HG03196 (cell line): ENCODE measurements around the gene PGM1.

Experiments
- ATAC-seq: cut with Tn5 transposase; IDR thresholded peaks from one replicate; pipeline ENCODE4 v1.9.1; 2021; ENCODE audit not compliant: unreplicated experiment

Gene PGM1

DNA sequence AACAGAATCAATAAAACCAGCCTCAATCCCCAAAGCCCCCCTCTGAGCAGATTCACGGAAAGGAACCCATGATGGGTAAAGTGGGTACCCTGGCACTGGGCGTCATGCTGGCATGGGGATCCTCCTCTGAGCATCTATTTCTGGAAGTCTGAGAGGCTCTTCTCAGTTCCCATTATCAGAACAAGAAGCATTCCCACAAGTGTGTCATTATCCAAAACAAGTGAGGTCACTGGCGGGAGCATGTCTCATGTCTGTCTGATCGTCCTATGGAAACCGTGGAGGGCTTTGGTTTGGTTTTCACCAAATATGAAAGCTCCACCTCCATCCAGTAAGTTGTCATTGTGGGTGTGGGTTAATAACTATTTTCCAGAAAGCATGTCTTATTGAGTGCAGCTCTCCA is 70.7 kb downstream of the PGM1 start:
- no peak for ATAC-seq

DNA sequence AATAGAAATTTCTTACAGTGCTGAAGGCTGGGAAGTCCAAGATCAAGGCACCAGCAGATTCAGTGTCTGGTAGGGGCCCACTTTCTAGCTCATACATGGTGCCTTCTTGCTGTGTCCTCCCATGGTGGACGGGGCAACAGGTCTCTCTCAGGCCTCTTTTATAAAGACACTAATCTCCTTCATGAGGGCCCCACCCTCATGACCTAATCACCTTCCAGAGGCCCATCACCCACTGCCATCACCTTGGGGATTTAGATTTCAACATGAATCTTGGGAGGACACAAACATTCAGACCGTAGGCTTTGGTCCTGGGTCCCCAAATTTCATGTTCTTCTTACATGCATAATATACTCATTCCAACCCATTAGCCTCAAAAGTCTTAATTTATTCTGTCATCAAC is 71.5 kb downstream of the PGM1 start:
- no peak for ATAC-seq

DNA sequence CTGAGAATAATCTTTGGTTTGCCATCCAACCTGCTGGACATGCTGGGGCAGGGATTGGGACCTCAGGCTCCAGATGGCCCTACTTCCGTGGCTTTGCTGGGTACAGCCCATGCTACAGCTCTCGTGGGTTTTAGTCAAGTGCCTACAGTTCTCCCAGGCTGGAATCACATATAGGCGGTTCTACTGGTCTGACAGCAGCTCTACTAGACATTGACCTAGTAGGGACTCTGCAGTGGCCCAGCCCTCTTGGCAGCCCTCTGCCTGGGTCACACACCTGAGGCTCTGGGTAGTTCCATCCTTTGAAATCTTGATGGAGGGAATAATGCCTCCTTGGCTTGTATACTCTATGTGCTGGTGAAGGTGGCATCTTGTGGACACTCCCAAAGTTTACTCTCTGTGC is 72.2 kb downstream of the PGM1 start:
- ATAC-seq, result no peak

DNA sequence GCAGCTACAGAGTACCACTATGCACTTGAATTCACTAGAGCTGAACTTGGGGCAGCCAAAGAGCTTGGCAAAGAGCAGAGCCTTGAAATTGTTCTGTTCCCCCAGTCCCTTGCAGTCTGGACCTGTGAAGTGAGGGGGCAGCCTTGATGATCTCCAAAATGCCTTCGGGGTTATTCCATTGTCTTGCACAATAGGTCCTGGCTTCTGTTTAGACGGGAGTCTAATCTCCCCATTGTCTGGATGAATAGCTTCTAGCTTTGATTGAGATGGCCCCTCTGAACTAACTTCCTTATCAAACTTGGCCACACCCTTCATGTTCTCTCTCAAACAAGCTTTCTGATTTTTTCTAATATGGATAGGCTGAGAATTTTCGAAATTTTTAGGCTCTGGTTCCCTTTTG is 72.6 kb downstream of the PGM1 start:
- ATAC-seq, result no peak

DNA sequence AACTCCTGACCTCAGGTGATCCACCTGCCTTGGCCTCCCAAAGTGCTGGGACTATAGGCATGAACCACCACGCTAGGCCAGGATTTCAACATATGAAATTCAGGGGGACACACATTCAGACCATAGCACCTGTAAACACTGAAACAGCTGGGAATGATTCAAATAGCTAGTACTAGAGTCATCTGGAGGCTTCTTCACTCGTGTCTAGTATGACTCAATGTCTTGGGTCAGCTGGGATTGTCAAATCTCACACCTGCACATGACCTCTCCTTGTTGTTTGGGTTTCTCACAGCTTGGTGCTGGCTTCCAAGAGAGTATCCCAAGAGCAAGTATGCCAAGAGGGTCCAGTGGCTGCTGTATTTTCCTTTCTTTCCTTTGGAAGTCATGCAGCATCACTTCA is 75.1 kb downstream of the PGM1 start:
- ATAC-seq, result no peak

DNA sequence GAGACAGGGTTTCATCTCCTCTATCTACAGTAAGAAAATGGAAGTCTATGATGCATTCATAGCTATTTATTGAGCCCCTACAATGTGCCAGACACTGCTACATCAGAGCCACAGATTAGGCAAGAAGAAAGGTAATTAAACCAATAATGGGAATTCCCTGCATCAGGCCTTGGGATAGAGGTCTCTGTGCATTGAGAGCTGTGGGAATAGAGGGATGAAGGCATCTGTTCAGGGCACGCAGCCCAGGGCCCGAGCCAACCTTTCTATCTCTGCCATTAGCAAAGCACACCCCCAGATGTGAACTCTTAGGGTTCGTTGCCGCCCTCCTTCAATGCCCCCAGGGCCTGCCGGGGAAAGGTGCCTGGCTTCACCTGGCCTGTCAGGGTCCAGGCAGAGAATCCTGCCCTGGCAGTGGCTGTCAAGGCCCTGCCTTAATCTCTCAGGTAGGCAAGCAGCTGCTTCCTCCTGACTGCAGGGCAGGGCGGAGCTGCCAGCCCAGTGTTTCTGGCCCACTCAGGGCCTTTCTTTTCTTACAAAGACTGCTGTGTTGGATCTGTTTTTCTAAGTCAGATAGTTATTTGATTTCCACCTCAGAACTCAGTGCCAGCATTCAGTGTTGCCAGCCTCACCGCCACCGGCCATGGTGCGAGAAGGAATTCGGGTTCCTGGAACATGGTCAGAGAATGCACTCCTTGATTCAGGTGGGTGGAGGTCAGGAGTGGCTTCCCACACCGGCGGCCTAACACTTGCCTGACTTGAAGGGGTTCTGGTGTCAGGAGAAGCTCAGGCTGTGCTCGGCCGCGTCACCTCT is 76.1 kb downstream of the PGM1 start:
- no peak for ATAC-seq

DNA sequence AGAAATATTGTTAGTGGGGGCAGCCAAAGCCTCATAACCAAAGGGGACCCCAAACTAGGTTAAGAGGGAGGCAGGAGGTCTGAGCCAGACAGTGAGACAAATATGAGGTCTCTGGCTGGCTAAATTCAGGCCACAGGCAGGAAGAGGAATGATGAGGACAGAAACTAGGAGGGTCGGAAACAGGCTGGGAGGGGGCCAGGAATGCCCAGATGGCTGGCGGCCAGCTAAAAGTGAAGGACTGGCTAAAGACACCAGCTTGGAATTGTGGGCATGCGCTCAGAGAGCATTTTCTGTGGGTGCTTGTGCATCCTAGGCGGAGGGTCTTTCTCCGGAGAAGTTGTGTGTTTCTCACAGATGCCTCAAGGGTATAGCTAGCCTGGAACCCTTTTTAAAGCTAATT is 77.0 kb downstream of the PGM1 start:
- ATAC-seq, result no peak

DNA sequence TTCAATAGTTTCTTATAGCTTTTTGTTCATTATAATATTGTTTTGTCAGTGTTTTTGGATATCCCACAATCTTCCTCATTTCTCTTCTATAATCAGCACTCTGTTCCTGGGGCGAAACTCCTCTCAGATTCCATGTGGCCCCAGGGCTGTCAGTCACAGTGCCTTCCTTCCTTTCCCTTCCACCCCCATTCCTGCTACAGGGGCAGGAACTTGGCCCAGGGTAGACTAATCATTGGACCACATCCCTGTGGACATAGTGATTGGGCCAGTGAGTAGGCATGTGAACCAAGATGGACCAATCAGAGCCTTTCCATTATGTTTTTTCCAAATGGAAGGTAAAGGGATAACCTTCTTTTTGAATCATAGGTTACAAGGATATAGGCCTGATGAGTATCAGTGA is 78.3 kb downstream of the PGM1 start:
- ATAC-seq, result no peak

DNA sequence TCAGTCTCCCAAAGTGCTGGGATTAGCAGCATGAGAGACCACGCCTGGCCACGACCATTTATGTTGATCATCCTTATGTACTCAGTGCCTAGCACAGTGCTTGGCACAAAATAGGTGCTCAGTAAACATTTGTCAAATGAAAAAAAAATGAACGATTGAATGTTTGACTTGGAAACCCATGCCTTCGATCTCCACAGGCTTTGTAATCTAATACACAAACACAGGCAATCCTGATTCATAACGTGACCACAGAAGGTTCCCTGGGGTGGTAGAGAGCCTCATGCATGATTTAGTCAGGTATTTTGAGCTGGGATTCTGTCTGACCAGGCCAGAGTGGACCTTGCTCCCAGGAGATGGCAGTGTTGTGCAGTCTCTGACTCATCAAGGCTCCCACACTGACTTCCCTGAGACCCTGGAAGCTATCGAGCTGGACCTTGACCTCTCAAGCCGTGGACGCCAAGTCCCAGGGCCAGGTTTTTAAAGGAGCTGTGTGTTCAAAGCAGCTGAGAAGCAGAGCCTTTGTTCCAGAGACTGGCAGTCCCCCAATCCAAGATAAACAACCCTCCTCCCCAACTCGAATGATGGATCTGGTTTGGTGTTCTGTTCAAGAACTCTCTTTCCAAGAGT is 81.1 kb downstream of the PGM1 start:
- ATAC-seq, result no peak

DNA sequence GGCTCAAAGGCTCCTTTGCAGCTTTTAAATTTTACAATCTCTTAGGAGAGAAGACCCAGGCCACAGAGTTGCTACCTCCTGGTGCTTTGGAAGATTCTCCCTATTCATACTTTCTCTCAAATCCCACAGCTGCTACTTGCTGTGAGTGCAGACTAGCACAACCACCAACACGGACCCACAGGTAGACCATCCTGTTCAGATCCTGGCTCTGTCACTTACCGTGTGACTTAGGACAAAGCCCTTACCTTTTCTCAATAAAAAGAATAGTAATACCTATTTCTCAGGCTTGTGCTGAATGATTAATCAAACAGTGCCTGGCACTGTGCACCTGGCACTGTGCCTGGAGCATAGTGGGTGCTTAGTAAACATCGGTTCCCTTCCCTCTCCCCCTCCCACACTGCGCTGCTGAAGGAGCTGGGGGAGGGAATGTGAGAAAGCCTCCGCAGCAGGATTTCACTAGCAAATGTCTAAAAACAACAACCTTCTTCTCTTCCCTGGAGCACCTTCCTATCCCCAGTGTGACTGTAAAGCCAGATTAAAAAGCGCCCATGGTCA is 81.7 kb downstream of the PGM1 start:
- no peak for ATAC-seq

DNA sequence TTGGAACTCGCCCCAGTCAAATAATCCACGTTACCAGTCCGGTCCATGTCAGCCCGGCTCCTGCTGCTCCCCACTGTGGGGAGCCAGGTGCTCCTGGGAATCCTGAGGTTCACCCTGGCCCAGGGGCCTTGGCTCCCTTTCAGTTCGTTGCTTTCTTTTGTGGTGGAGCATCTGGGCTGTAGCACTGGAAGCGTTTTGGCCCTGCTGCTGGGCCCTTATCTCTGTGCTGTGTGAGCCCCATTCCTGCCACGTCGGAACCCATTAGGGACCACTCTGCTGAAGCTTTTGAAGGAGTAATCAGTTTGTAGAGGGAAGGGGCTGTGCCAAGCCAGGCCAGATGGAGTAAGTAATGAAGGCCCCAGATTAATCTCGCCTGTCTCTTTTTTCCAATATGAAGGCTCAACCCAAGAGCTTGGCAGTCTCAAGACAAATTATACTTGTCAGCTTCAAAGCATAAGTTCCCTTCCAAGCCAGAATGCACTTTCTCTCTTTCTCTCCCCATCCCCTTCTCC is 82.3 kb downstream of the PGM1 start:
- ATAC-seq, result no peak

DNA sequence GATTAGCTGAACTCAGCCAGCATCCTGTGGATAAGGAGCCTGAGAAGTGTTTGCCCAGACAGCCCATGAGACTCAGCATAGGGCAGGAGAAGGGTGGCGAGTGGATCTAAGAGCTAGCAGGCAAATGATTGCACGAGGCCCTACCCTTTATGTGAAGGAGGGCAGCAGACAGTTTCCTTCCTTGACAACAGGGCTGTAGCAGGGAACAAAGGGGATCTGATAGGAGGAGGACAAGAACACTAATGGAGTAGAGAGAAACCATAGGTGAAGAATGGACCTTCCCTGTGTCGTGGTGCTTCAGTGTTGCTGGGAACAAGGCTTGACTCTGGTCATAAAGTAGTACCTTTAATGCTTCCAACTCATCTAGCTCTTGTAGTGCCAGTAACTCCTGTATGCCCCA is 84.3 kb downstream of the PGM1 start:
- no peak for ATAC-seq

DNA sequence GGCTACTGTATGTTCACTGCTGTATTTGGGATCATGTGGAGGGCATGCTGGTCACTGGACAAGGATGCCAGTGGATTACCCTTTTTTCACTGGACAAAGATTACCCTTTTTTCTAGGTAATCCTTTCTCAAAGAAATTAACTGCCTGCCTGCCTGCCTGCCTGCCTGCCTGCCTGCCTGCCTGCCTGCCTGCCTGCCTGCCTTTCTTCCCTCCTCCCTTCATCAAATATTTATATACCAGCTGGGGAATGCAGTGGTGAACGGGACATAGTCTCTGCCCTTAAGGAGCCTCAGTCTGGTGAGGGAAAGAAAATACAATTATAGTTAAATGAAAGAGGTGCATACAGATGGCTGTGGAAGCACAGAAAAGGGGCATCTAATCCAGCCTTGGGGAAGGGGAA is 85.0 kb downstream of the PGM1 start:
- ATAC-seq, result no peak

DNA sequence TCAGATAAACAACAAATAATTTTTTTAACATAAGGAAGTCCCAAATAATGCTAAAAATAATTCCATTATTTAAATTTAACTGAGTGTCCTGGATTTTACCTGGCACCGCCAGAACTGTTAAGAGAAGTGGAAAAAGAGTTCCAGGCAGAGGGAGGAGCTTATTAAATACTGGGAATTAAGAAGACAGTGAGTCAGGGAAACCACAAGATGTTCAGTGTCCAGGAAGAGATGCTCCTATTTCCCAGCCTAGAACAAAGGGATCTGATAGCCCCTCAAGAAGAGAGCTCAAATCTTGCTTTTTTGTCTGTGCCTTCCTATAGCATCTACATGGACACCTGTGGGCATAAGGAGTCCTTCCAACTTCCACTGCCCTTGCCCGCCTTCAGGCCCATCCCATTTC is 85.9 kb downstream of the PGM1 start:
- ATAC-seq, result no peak

DNA sequence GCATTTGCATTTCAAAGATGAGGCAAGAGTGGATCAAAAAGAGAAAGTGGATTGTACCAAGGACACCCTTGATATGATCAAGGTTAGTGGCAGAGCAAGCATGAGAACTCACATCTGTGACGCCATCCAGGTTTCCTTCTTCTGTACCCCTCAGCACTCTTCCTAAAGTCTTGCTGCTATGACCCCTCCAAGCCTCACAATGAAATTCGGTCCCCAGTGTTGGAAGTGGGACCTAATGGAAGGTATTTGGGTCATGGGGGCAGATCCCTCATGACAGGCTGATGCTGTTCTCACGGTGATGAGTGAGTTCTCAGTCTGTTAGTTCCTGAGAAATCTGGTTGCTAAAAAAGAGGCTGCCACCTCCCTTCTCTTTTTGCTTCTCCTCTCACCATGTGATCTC is 86.4 kb downstream of the PGM1 start:
- ATAC-seq, result no peak

DNA sequence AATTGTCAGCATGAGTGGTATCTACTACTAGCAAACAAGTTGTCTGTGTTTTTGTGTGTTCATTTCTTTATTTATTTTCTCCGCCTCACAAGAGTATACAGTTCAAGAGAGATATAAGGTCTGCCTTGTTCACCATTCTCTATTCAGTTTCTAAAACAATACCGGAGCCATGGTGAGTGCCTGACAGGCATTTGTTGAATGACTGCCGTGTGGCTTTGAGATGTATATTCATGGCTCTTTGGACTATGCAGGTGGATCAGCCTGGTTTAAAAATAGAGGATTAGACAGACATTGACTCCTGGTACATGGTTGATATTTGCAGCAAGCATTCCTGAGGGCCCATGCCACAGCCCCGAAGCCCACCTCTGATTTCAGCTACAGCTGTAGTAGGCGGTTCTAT is 89.7 kb downstream of the PGM1 start:
- ATAC-seq, result no peak

DNA sequence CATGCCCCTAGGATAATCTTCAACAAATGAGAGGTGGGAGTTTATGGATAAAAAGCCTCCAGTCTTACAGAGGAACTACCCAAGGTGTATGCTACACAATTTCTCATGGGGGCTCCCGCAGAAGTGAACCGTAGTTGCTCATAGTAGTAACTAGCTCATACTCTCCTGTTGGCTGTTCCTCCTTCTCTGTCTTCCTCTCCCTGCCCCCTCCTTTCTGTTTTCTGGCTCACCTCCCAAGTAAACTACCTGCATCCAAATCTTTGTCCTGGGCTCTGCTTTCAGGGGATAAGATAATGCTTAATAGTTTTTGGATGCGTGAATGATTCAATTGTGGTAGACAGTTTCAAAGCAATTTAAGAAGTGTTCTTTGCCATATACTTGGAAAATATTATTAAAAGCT is 90.5 kb downstream of the PGM1 start:
- ATAC-seq, result no peak

DNA sequence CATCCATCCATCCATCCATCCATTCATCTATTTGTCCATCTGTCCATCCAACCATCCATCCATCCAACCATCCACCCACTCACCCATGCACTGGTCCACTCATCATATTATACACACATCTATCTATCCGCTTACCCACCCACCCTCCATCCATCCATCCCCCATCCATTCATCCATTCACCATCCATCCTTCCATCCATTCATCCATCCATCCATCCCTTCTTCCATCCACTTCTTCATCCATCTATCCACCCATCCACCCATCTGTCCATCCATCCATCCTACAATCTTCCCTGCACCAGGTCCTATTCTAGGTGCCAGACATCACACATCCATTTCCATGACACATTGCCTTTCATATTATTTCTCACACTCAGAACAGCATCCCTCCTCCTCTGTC is 93.5 kb downstream of the PGM1 start:
- no peak for ATAC-seq

DNA sequence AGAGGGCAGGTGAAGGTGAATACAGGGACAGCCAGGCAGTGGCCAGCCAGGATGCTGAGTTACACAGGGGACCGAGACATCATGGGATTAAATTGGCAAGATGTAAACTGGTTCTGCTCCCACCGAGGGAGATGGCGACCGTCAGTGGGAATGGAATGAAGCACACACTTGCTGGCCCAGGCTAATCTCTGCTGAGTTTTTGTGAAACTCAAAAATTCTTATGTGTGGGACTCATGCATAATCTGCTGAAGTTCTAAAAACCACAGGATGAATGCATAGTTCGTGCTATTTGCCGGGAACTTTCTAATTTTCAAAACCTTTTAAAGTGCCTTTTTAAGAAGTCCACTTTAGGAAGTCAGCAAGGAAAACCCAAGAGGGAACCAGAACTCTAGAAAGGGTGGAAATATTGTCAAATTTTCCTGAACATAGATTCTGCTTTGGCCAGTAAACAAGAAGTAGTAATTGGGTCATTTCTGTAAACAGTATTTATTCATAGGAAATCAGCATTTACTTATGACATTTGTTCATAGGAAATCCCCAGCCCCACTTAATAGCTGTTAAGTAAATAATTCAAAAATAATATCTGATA is 95.2 kb downstream of the PGM1 start:
- no peak for ATAC-seq

DNA sequence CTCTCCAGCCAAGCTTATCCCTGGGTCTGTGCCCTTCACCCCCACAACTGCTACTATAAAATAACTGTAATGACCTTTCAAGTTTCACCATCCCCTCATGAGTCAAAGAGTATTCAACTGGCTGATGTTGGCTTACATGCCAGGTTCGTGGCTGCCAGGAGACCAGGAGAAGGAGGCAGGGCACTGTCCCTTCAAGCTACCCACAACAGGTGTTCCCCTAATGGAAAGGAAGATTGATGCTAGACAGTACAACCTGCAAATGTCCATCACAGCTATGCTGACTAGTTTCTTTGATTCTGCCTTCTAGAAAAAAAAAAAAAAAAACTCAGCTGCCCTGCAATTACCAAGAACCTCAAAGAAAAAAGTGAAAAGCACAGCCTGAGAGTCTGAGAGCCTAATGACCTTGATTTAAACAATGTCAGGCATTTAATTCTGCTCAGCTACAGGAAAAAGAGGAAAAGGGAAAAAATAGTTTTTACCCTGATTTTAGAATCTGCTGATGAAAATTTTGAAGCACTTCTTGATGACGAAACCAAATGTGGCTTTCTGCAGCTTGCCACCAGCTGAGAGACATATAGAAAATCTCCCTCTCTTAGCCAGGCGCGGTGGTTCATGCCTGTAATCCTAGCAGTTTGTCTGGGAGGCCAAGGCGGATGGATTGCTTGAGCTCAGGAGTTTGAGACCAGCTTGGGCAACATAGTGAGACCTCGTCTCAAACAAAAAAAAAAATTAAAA is 97.9 kb downstream of the PGM1 start:
- ATAC-seq, result no peak

DNA sequence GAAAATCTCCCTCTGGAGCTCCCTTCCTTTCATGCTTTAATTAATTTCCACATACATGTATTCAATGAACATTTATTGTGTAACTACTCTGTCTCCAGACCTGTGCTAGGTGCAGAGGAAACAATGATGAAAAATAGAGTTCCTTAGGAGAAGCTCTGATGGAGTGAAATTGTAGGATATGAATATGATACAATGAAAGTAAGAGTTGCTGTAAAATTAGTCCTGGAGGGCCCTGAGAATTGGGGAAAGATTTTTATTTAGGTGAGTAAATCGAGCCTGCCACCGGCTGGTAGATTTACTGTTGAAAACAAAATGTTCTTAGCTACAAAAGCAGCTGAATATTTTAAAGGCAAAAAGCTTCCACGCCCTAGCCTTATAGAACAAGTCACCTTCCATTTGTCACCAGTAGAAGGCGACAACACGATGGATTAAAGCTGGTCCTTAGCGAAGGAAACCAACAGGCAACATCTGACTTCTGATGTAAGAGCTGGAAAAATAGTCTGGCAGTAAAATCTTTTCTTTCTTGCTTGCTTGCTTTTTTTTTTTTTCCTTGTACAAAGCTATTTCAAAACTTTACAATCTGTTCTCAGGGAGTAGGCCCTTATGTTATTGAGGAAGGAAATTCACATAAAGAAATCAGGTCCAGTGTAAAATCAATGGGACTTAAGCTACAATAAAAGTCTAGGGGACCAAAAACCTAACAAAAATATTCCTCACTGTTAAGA is 98.7 kb downstream of the PGM1 start:
- ATAC-seq, result no peak
